Hepatocyte (in vitro differentiated cells): Measurements from ENCODE around the gene TRPC4AP. TPM values are rescaled to one million over a fixed set of nuclear protein-coding genes. Genes with fewer than 3 reads are reported as not detected.

Experiments
- DNase-seq: peaks from one replicate; pipeline ENCODE4 v3.0.0-alpha.2; 2016; ENCODE audit warnings: low spot score
- H2AFZ ChIP-seq: fragments of 200-600 bp; sonication (generic); 2 replicates; pipeline ENCODE4 v1.6.0; 2016; ENCODE audit warnings: antibody characterized with exemption, mild to moderate bottlenecking
- H3K27ac ChIP-seq: fragments of 200-600 bp; sonication (generic); 2 replicates; pipeline ENCODE4 v1.5.1; 2016; ENCODE audit warnings: mild to moderate bottlenecking
- H3K27me3 ChIP-seq: fragments of 200-600 bp; sonication (generic); 2 replicates; pipeline ENCODE4 v1.6.1; 2016
- H3K36me3 ChIP-seq: fragments of 200-600 bp; sonication (generic); replicated peaks from 2 replicates; pipeline ENCODE4 v1.5.1; 2016; ENCODE audit warnings: low read depth; ENCODE audit not compliant: insufficient read depth
- H3K4me1 ChIP-seq: fragments of 200-600 bp; sonication (generic); 2 replicates; pipeline ENCODE4 v1.5.1; 2016; ENCODE audit warnings: mild to moderate bottlenecking, moderate library complexity; ENCODE audit not compliant: insufficient read depth
- H3K4me2 ChIP-seq: fragments of 200-600 bp; sonication (generic); 2 replicates; pipeline ENCODE4 v1.6.0; 2016
- H3K4me3 ChIP-seq: fragments of 200-600 bp; sonication (generic); 2 replicates; pipeline ENCODE4 v1.5.1; 2016; ENCODE audit warnings: mild to moderate bottlenecking
- H3K79me2 ChIP-seq: fragments of 200-600 bp; sonication (generic); 2 replicates; pipeline ENCODE4 v1.6.0; 2017; ENCODE audit warnings: mild to moderate bottlenecking
- H3K9me2 ChIP-seq: fragments of 200-600 bp; sonication (generic); replicated peaks from 2 replicates; pipeline ENCODE4 v1.6.0; 2017; ENCODE audit warnings: mild to moderate bottlenecking; ENCODE audit not compliant: insufficient read depth
- H3K9me3 ChIP-seq: fragments of 200-600 bp; sonication (generic); 2 replicates; pipeline ENCODE4 v1.5.1; 2016; ENCODE audit warnings: low read depth, mild to moderate bottlenecking
- H4K20me1 ChIP-seq: fragments of 200-600 bp; sonication (generic); 2 replicates; pipeline ENCODE4 v1.6.0; 2016; ENCODE audit warnings: mild to moderate bottlenecking; ENCODE audit not compliant: insufficient read depth, poor library complexity, severe bottlenecking
- CTCF ChIP-seq: fragments of 200-600 bp; sonication (generic); IDR thresholded peaks from 2 replicates; pipeline ENCODE4 v1.5.1; 2016; ENCODE audit warnings: antibody characterized with exemption, mild to moderate bottlenecking; ENCODE audit not compliant: poor library complexity
- EZH2 ChIP-seq: fragments of 200-600 bp; sonication (generic); IDR thresholded peaks from 2 replicates; pipeline ENCODE4 v1.6.1; 2016; ENCODE audit warnings: antibody characterized with exemption, mild to moderate bottlenecking, borderline replicate concordance
- EZH2phosphoT487 ChIP-seq: fragments of 200-600 bp; sonication (generic); IDR thresholded peaks from one replicate; pipeline ENCODE4 v1.6.1; 2018; ENCODE audit warnings: antibody characterized with exemption, mild to moderate bottlenecking, low read depth, moderate library complexity; ENCODE audit not compliant: unreplicated experiment, severe bottlenecking
- WGBS: methylation state at CpG from one replicate; pipeline ENCODE4 v1.1.6; 2016; ENCODE audit warnings: low lambda C conversion rate; ENCODE audit errors: missing lambda C conversion rate; 5-methylcytosine and 5-hydroxymethylcytosine counted together
- polyA plus RNA-seq: library from polyadenylated mRNA; unstranded; fragments of >200 nt; fragmentation: Nextera tagmentation; extraction: Ambion mirVana; gene quantifications from 2 replicates; pipeline ENCODE4 v1.2.1, GENCODE V29; 2016
- total RNA-seq: library from RNA; depleted of rRNA; stranded (reverse); fragments of >200 nt; gene quantifications from 2 replicates; pipeline ENCODE4 v1.2.3, GENCODE V29; 2014

The TRPC4AP gene
- total and polyA plus RNA-seq, 2 experiments from 2014 or later: 88.6 to 94.9 TPM

DNA sequence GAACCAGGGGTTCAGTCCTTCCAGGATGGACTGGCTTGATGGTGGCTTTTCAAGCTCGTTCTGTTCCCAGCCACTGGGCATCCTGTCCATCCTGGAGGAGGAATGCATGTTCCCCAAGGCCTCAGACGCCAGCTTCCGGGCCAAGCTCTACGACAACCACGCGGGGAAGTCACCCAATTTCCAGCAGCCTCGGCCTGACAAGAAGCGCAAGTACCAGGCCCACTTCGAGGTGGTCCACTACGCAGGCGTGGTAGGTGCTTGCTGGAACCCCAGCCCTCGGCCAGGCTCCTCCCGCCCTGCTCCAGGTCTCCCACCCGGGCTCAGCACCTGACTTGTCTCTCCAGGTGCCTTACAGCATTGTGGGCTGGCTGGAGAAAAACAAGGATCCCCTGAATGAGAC, 102.9 kb downstream of the TRPC4AP start:
- DNase-seq: no peak
- H3K9me2 ChIP-seq: no peaks in the 10 kb centered on the region
- H3K79me2 ChIP-seq: no peaks in the 10 kb centered on the region
- no peaks in the 10 kb centered on the region for H4K20me1 ChIP-seq
- no peak overlapping the region for H2AFZ ChIP-seq
- 96% methylated on average over 14 of the region's 14 CpGs for WGBS
- no peak for TF ChIP-seq EZH2
- TF ChIP-seq CTCF: no peak
- TF ChIP-seq EZH2phosphoT487: no peak
- no peaks in the 10 kb centered on the region for H3K27me3 ChIP-seq
- no peak overlapping the region for H3K4me2 ChIP-seq
- no peak overlapping the region for H3K27ac ChIP-seq
- H3K36me3 ChIP-seq: no peaks in the 10 kb centered on the region
- no peak overlapping the region for H3K4me3 ChIP-seq
- no peaks in the 10 kb centered on the region for H3K4me1 ChIP-seq
- H3K9me3 ChIP-seq: no peaks in the 10 kb centered on the region

GRCh38 chr20:34989118-34989517, 103.5 kb downstream of the TRPC4AP start:
- TF ChIP-seq EZH2phosphoT487: no peak
- no peak for TF ChIP-seq CTCF
- TF ChIP-seq EZH2: no peak
- no peaks in the 10 kb centered on the region for H4K20me1 ChIP-seq
- H3K9me2 ChIP-seq: no peaks in the 10 kb centered on the region
- no peak overlapping the region for H3K27ac ChIP-seq
- no peaks in the 10 kb centered on the region for H3K9me3 ChIP-seq
- H3K27me3 ChIP-seq: no peaks in the 10 kb centered on the region
- H3K79me2 ChIP-seq: no peaks in the 10 kb centered on the region
- H2AFZ ChIP-seq: no peak overlapping the region
- no peaks in the 10 kb centered on the region for H3K4me1 ChIP-seq
- no peak overlapping the region for H3K4me3 ChIP-seq
- H3K36me3 ChIP-seq: no peaks in the 10 kb centered on the region
- no peak for DNase-seq
- no peak overlapping the region for H3K4me2 ChIP-seq
- 79% methylated on average over 4 of the region's 4 CpGs for WGBS

DNA sequence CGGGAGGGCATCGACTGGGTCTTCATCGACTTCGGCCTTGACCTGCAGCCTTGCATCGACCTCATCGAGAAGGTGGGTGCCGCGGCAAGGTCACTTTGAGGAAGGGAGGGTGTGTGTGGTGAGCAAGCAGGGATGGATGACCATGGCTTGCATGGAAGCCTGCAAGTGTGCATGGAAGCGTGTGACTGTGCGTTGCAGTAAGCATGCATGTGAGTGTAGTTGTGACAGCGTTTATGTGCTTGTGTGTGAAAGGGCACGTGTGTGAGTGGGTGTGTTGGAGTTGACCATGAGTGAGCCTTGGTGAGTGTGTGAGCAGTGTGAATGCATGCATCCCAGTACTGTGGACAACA, 104.4 kb downstream of the TRPC4AP start:
- Histone ChIP-seq H2AFZ (no peak overlapping the region), H3K4me3 (no peak overlapping the region), H3K36me3 (no peaks in the 10 kb centered on the region), H3K9me3 (no peaks in the 10 kb centered on the region), H4K20me1 (no peaks in the 10 kb centered on the region), H3K27me3 (peaks cover 6% of the 10 kb centered on the region), H3K4me1 (no peaks in the 10 kb centered on the region), H3K9me2 (no peaks in the 10 kb centered on the region), H3K4me2 (no peak overlapping the region), H3K27ac (no peak overlapping the region), H3K79me2 (no peaks in the 10 kb centered on the region)
- WGBS: 92% methylated on average over 12 of the region's 12 CpGs
- TF ChIP-seq EZH2 (no peak), EZH2phosphoT487 (no peak), CTCF (no peak)
- no peak for DNase-seq
